Stimulated activated CD8-positive, alpha-beta memory T cell treated with anti-CD3 and anti-CD28 coated beads, Interleukin-15, amount 100 ng/mL, for 24 hours (primary cell): ENCODE data around the gene SSNA1.
A peak's percentile ranks its signal among the peaks of the same experiment; 100 is the strongest.

ENCODE experiments used
- DNase-seq: peaks from one replicate; pipeline ENCODE4 v3.0.0-alpha.2; 2020; ENCODE audit warnings: low read depth

SSNA1 gene

DNA sequence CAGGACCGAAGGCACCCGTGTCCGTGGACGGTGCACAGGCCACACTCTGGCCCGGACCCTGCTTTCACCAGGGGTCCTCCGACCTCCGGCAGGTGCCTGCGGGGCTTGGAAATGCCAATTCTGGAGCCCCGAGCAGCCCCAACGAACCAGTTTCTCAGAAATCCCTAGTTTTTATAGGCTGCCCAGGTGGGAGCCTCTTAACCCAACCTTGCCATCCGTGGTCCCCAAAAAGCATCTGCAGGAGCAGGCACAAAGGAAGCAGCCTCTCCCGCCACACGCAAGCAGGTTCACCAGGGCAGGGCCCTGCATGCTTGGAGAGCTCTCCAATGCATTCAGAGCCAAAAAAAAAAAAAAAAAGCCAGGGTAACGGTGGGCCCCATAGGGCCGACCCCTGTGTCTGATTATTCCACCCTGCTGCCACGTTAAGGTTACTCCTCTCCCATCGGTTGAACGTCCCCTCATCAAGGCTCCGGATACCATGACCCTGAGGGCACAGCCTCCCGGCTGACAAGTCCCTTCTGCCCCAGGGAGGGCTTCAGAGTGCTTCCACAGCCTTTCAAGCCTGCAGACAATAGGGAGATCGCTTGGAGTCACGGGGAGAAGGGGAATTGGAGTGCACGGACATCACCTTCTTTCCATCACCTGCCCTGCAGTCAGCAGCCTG is 12.9 kb downstream of the SSNA1 start:
- DNase-seq: no peak

DNA sequence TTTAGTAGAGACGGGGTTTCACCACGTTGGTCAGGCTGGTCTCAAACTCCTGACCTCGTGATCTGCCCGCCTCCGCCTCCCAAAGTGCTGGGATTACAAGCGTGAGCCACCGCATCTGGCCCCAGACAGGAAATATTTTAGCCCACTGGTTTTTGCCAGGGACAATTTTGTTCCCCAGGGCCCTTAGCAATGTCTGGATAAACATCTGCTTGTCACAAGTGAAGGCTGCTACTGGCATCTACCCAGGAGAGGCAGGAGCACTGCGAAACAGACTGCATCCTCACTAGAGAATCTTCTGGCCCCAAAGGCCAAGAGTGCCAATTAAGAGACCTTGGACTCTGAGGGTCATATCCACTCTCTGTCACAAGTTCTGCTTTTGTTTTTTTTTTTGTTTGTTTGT is 14.5 kb downstream of the SSNA1 start:
- no peak for DNase-seq

DNA sequence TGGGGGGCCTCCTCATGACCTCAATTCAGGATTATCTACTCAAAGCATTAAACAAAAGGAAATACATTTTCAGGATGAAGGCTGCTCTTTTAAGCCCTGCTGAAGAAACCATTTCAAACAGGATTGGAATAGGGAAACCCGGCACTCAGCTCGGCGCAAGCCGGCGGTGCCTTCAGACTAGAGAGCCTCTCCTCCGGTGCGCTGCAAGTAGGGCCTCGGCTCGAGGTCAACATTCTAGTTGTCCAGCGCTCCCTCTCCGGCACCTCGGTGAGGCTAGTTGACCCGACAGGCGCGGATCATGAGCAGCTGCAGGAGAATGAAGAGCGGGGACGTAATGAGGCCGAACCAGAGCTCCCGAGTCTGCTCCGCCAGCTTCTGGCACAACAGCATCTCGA is 16.3 kb downstream of the SSNA1 start:
- no peak for DNase-seq

DNA sequence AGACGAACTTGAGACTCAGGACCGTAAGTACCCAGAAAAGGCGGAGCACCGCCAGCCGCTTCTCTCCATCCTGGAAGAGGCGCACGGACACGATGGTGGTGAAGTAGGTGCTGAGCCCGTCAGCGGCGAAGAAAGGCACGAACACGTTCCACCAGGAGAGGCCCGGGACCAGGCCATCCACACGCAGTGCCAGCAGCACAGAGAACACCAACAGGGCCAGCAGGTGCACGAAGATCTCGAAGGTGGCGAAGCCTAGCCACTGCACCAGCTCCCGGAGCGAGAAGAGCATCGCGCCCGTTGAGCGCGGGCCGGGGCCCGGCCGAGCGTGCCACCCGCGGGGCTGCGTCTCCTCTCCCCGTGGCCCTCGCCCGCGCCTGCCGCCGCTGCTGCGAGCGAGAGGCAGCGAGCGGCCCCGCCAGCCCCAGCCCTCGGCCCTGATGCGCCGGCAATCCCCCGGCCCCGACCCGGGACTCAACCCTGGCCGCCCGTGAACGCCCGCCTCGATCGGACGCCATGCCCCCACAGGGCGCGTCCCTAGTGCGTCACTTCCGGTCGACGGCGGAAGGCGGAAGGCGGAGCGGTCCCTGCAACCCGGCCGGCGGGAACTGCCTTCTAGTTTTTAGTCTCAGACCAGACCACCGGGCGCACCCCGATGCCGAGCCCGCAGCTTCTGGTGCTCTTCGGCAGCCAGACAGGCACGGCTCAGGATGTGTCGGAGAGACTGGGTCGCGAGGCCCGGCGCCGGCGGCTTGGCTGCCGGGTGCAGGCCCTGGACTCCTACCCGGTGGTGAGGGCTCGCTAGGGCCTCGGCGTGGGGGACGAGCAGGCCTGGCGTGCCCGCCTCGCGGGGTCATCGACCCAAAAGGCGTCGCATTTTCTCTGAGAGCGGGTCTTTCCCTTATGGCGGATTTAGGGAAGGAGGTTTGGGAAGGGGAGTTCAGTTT is 16.9 kb downstream of the SSNA1 start, which contains the start of the genes NDOR1 and TMEM203:
Gene NDOR1 (plus strand): TSS at position 575 of the 944 bp plus-strand sequence. CDS start 78 bp downstream, at position 653.
Gene TMEM203 (minus strand): TSS at position 523 of the 944 bp plus-strand sequence. CDS start 234 bp downstream, at position 289.
- DNase-seq: peak; percentile 96

DNA sequence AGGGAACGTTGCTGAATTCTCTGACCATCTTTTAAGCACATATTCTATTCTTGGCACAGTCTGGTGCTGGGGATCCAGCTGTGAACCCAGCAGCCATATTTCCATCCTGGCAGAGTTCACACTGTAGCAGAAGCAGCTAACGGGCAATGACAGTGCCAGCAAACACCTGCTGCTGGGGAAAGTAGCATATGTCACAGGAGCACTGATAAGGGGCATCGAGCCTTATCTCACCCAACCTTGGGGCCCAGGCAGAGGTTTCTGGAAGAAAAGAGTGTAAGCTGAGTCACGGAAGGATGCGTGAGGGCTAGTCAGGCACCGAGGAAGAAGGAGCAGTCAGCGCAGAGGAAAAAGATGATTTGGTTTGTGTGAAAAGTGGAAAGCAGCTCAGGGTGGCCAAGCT is 18.1 kb downstream of the SSNA1 start:
- no peak for DNase-seq

DNA sequence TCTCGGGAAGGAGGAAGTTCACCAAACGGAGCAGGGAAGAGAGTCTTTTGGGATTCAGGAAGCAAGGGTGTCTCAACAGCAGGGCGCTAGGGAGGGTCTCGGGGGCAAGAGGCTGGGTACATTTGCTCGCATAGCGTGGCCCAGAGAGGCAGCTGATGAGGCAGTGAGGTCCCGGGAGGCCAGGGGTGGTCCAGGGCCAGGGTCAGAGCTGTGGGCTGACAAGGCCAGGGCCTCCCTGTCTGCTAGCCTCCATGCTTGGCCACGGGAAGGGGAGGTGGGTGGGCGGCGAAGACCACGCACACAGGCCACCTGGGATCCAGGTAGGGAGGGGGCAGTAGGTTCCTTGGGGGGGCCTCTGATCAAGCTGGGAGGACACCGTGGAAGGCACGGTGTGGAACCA is 23.1 kb downstream of the SSNA1 start:
- no peak for DNase-seq

DNA sequence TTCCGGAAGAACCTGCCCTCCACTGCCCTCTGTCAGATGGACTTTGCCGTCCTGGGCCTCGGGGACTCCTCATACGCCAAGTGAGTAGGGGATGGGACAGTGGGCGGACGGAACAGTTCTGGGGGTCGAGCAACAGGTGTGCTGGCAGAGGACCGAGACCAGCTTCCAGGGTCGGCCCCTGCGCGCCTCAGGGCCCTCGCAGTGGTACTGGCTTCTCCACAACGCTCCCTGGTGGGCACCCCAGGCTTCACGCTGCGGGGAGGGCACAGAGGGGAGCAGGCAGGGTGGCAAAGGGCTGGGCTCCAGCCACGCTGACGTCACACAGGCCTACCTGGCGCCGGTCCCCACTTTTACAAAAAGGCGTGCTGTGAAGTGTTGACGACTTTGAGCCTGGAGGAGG is 24.0 kb downstream of the SSNA1 start:
- no peak for DNase-seq

DNA sequence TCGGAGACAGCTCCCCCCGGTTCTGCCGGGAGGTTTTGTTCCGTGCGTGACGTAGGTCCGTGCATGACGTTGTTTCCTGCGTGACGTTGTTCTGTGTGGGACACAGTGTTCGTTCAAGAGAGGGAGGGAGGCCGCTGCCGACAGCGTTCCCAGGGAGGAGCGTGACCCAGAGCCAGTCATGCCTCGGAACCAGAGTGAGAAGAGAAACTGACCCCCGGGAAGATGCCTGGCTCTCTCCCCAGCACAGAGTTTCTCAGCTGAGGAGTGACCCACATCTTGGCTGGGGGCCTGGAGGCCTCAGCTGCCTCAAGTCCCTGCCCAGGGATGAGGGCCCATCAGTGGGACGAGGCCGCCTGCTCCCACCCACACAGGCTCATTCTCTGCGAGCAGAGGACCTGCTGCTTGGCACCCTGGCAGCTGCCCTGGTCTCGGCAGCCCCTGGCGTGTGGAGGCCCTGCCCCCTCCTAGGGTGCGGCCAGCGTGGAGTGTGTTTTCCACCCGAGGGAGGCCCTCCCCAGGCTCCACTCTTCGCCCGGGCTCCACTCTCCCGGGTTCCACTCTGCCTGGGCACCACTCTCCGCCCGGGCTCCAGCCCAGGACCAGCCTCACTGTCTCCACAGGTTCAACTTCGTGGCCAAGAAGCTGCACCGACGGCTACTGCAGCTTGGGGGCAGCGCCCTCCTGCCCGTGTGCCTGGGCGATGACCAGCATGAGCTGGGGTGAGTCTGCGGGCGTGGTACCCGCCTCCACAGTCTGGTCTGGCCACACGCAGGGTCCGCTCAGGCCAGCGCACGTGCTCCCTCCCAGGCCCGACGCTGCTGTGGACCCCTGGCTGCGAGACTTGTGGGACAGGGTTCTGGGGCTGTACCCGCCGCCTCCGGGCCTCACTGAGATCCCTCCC is 24.9 kb downstream of the SSNA1 start:
- DNase-seq: no peak

DNA sequence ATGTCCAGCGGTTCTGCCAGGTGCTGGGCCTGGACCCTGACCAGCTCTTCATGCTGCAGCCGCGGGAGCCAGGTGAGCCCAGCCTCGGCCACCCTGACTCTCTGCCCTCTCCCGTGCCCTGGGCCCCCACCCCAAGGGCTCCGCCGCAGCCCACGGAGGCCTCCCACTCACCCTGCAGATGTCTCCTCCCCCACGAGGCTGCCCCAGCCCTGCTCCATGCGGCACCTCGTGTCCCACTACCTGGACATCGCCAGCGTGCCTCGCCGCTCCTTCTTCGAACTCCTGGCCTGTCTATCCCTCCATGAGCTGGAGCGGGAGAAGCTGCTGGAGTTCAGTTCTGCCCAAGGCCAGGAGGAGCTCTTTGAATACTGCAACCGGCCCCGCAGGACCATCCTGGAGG is 26.1 kb downstream of the SSNA1 start:
- DNase-seq: no peak

DNA sequence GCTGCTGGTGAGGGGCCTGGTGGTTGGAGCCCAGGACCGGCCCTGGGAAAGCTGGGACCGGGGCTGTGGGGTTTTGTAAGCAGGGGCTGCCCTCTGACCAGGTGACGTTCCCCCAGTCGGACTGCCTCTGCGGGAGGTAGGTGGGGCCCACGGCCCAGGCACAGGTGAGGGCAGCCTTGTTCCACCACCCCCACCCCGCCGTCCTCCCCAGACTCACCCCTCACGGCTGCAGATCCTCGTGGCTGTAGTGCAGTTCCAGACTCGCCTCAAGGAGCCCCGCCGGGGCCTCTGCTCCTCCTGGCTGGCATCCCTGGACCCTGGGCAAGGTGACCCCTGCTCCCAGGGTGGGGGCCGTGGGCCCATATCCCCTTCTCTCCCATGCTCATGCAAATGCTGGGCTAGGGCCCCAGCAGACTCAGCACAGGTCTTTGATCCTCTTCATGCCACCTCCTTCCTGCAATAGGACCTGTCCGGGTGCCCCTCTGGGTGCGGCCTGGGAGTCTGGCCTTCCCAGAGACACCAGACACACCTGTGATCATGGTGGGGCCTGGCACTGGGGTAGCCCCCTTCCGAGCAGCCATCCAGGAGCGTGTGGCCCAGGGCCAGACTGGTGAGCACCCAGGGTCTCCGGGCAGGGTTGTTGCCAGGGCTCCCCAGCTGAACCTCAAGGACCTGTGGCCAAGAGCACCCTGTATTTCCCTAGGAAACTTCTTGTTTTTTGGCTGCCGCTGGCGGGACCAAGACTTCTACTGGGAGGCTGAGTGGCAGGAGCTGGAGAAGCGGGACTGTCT is 26.9 kb downstream of the SSNA1 start:
- no peak for DNase-seq

DNA sequence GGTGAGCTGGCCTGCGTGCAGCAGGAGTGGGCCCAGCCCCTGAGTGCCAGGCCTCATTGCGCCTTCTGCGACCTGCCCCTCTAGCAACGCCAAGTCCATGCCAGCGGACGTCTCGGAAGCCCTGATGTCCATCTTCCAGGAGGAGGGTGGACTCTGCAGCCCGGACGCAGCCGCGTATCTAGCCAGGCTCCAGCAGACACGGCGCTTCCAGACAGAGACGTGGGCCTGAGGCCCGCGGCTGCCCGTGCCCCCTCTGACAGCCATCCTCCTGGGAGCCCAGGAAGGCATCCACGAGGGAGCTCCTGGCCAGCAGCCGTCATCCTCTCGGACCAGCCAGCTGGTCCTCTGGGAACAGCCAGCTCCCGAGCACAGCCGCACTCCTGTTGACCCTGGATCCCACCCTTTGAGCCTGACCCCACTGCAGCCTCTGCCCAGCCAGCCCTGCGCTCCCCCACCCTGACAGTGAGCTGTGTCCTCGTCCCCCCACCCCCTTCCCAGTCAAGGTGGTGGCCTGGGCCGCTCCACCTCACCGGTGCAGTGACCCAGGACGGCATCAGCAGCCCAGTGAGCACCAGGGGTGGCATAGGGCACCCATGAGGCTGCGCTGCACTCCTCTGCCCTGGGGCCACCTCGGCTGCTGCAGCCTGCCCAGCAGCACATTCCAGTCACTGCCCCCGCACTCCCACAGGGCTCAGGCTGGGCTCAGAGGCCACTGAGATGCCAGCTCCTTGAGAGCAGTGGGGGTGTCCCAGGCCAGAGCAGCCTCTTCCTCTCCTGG is 27.9 kb downstream of the SSNA1 start:
- no peak for DNase-seq

DNA sequence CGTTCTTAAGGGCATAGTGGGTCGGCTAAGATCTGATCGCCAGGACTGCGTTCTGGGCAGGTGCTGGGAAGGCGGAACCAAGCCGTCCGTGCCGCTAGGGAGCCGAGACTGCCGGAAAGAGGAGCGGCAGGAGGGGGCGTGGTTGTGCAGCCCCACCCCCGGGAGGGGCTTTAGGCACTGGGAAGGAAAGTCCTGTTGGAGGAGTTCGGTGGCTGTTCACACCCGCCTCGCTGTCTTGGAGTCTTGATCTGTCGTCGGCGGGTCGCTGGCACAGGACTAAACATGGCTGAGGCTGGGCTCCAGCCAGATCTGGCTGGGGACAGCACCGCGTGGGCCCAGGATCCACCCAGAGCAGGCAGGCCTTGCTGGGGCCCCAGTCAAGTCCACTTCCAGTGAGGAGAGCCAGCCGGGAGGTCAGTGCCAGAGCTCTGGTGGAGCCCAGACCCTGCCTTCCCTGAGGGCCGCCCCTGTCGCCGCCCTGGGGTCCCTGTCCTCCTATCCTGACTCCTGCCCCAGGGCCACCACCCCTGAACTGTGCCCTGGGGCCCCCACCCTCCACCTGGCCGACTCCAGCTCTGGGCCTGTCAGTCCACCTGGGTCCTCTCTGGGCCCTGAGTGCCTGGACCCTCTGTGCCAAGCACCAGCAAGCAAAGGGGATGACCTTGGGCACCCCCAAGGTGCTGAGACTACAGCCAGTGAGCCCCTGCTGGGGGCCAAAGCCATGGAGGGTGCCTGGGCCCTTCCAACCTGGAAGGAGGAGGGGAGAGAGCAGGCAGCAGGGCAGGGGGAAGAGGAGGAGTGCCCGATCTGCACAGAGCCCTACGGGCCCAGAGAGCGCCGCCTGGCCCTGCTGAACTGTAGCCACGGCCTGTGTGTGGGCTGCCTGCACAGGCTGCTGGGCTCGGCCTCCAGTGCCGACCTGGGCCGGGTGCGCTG is 29.1 kb downstream of the SSNA1 start:
- no peak for DNase-seq

DNA sequence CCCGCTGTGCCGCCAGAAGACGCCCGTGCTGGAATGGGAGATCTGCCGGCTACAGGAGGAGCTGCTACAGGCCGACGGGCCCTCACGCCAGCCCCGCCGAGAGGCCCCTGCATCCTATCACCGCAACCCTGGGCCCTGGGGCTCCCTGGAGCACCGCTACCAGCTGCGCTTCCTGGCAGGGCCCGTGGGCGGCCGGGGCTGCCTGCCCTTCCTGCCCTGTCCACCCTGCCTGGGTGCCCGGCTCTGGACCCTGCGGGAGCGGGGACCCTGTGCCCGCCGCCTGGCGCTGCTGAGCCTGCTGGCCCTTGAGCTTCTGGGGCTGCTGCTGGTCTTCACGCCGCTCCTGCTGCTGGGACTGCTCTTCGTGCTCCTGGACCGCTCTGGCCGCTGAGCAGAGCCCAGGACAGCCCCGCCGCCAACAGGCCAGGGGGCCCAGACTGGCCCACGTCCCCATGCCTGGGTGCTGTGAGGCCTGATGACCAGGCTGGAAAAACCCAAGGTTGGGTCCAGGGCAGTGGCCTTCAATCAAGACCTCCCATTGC is 29.8 kb downstream of the SSNA1 start:
- no peak for DNase-seq

DNA sequence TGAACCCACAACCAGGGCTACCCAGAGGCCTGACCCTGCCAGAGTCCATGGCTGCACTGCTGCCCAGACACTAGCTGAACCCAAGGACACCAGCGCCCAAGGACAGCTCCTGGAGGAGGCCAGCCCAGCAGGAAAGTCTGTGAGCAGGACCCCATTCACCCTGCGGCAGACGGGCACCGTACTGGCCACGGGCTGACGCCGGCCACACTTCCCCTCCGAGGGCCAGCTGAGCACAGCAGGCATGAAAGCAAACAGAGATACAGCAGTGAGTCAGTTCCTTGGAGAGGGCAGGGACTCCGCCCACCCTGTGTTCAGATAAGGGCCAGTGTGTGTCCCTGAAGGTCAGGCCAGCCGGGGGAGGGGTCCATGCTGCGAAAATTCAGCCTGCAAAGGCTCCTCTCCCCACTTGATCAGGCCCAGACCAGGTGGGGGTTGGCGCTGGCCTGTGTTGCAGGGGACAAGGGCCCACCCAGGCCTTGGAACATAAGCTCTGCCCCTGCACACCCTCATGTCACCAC is 30.3 kb downstream of the SSNA1 start:
- no peak for DNase-seq

DNA sequence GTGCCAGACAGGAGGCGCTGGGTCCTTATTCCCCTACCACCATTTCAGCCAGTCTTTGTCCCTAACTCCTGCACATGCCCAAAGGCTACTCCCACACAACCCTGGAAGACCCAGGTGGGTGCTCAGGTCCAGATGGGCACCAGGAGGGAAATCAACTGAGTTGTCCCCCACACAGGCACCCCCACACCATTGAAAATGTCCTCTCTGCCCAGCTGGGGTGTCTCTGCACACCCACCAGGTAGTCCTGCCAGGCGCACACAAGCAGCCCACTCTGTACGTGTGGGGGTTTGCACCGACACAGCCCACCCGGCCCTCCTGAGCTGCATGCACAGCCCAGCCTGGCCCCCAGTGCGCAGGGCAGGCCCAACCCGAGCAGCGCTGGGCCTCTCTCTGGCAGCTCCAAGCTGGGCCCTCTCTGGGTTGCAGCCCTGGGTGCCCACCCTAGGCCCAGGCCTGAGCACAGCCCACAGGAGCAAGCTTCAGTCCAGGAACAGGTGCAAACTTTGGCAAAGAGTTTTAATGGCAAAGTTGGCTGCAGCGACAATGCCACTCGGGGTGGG is 31.4 kb downstream of the SSNA1 start:
- no peak for DNase-seq

DNA sequence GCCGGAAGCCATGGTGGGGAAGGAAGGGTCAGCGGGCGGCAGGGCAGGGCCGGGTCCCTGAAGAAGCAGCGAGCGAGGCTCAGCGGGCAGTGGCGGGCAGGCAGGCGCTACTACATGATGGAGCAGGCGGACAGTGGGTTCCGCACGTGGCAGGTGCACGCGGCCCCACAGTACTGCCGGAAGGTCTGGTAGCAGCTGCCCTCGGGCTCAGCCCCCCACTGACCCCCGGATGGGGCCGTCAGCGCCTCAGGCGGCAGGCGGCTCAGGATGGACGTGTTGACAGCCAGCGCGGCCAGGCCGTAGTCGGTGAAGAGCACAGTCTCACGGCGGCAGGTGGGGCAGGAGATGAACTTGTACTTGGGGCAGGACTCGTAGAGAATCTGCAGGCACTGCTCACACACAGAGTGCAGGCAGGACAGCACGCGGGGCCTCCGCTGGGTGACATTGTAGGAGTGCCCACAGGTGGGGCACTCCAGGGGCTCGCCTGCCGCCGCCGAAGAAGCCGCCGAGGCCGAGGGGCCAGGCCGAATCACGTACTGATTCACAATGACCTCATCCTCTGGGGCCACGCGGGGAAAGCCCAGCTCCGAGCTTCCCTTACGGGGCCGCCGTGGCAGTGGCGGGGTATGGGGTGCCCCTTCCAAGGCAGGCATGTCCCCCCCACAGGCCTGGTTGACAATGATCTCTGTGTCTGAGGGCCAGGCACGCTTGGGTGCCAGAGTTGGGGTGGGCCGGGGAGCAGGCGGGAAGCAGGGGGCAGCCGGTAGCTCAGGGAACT is 32.0 kb downstream of the SSNA1 start:
- no peak for DNase-seq

DNA sequence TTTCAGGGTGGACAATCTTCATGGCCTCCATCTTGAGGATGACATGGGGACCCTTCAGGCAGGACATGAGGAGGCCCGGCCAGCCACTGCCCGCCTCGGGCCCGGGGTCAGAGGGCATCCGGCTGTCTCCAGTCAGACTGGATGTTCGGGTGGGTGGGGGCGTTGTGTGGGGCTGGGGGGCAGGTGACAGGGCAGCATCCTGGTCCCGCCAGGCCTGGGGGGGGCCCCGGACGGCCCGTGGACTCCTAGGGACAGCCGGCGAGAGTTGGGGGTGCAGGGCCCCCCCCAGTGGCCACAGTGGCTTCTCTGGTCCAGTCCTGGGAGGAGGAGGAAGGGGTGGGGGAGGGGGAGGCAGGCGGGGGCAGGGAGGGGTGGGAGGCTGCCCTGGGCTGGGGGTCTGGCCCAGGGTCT is 32.6 kb downstream of the SSNA1 start:
- no peak for DNase-seq
